GM23338 (cell line): ENCODE measurements around the gene SST. TPM values are rescaled to one million over a fixed set of nuclear protein-coding genes. Genes with fewer than 3 reads are reported as not detected.

ENCODE experiments used
- ATAC-seq: fragments of 200-7000 bp; cut with Tn5 transposase; 3 replicates; pipeline ENCODE4 v1.9.1; 2020
- DNase-seq: peaks from one replicate; pipeline ENCODE4 v3.0.0-alpha.2; 2015; ENCODE audit warnings: low spot score
- H2AFZ ChIP-seq: fragments of 200-600 bp; sonication (generic); 2 replicates; pipeline ENCODE4 v1.8.0; 2016; ENCODE audit warnings: antibody characterized with exemption, mild to moderate bottlenecking, moderate library complexity
- H3F3A ChIP-seq: fragments of 200-600 bp; sonication (generic); replicated peaks from 2 replicates; pipeline ENCODE4 v1.8.0; 2017; ENCODE audit warnings: antibody characterized with exemption, mixed run types, low read depth
- H3K27ac ChIP-seq: fragments of 200-600 bp; sonication (generic); 2 replicates; pipeline ENCODE4 v1.6.1; 2016; ENCODE audit warnings: low read depth
- H3K27me3 ChIP-seq: fragments of 200-600 bp; sonication (generic); 2 replicates; pipeline ENCODE4 v1.8.0; 2016; ENCODE audit warnings: mild to moderate bottlenecking, mixed run types, moderate library complexity; ENCODE audit not compliant: insufficient read depth
- H3K36me3 ChIP-seq: fragments of 200-600 bp; sonication (generic); 2 replicates; pipeline ENCODE4 v1.8.0; 2016; ENCODE audit warnings: mild to moderate bottlenecking; ENCODE audit not compliant: insufficient read depth
- H3K4me1 ChIP-seq: fragments of 200-600 bp; sonication (generic); 2 replicates; pipeline ENCODE4 v1.8.0; 2016; ENCODE audit warnings: mild to moderate bottlenecking, moderate library complexity; ENCODE audit not compliant: insufficient read depth
- H3K4me2 ChIP-seq: fragments of 200-600 bp; sonication (generic); 2 replicates; pipeline ENCODE4 v1.7.1; 2017; ENCODE audit warnings: mixed run types
- H3K4me3 ChIP-seq: fragments of 200-600 bp; sonication (generic); 2 replicates; pipeline ENCODE4 v1.6.1; 2016; ENCODE audit warnings: mixed run types
- H3K79me2 ChIP-seq: fragments of 200-600 bp; sonication (generic); replicated peaks from 2 replicates; pipeline ENCODE4 v1.8.0; 2017; ENCODE audit warnings: mild to moderate bottlenecking; ENCODE audit not compliant: insufficient read depth
- H3K9me2 ChIP-seq: fragments of 200-600 bp; sonication (generic); 2 replicates; pipeline ENCODE4 v1.8.0; 2017; ENCODE audit not compliant: insufficient read depth
- H4K20me1 ChIP-seq: fragments of 200-600 bp; sonication (generic); replicated peaks from 2 replicates; pipeline ENCODE4 v1.8.0; 2017; ENCODE audit warnings: mild to moderate bottlenecking; ENCODE audit not compliant: insufficient read depth
- H3K27ac Mint-ChIP-seq: 2 replicates; pipeline ENCODE4 v1.8.0; 2020; ENCODE audit warnings: inconsistent platforms, mild to moderate bottlenecking, moderate library complexity, mixed read lengths
- H3K27me3 Mint-ChIP-seq: 3 replicates; pipeline ENCODE4 v1.8.0; 2022; ENCODE audit warnings: low read depth, mild to moderate bottlenecking, moderate library complexity, mixed read lengths, inconsistent platforms; ENCODE audit not compliant: insufficient read depth, poor library complexity
- H3K36me3 Mint-ChIP-seq: 3 replicates; pipeline ENCODE4 v1.8.0; 2021; ENCODE audit warnings: low read depth, mild to moderate bottlenecking, inconsistent platforms, moderate library complexity, mixed read lengths
- H3K4me1 Mint-ChIP-seq: 3 replicates; pipeline ENCODE4 v1.8.0; 2020; ENCODE audit warnings: mild to moderate bottlenecking, inconsistent platforms, mixed read lengths
- H3K4me3 Mint-ChIP-seq: 3 replicates; pipeline ENCODE4 v1.8.0; 2021; ENCODE audit warnings: moderate library complexity, mild to moderate bottlenecking, inconsistent platforms, mixed read lengths
- H3K9me3 Mint-ChIP-seq: 3 replicates; pipeline ENCODE4 v1.8.0; 2020; ENCODE audit warnings: moderate library complexity, mild to moderate bottlenecking, inconsistent platforms, mixed read lengths
- CREB1 ChIP-seq: fragments of 250-450 bp; sonication (Bioruptor Pico); IDR thresholded peaks from 2 replicates; pipeline ENCODE4 v1.5.0; 2020; ENCODE audit warnings: low read depth, mild to moderate bottlenecking, moderate library complexity
- ETS1 ChIP-seq: IDR thresholded peaks from 2 replicates; pipeline ENCODE4 v1.6.1; 2016; ENCODE audit warnings: antibody characterized with exemption
- EZH2 ChIP-seq: fragments of 200-600 bp; sonication (generic); IDR thresholded peaks from one replicate; pipeline ENCODE4 v1.8.0; 2017; ENCODE audit warnings: antibody characterized with exemption, mild to moderate bottlenecking, low read depth; ENCODE audit not compliant: unreplicated experiment
- EZH2phosphoT487 ChIP-seq: fragments of 200-600 bp; sonication (generic); IDR thresholded peaks from one replicate; pipeline ENCODE4 v1.8.1; 2018; ENCODE audit warnings: antibody characterized with exemption; ENCODE audit not compliant: unreplicated experiment
- JUNB ChIP-seq: IDR thresholded peaks from one replicate; pipeline ENCODE4 v1.6.1; 2016; ENCODE audit warnings: antibody characterized with exemption; ENCODE audit not compliant: unreplicated experiment
- NANOG ChIP-seq: IDR thresholded peaks from 2 replicates; pipeline ENCODE4 v1.6.1; 2016; ENCODE audit warnings: antibody characterized with exemption, borderline replicate concordance
- POLR2AphosphoS5 ChIP-seq: IDR thresholded peaks from 2 replicates; pipeline ENCODE4 v1.6.1; 2016; ENCODE audit warnings: antibody characterized with exemption, low read depth
- REST ChIP-seq: IDR thresholded peaks from one replicate; pipeline ENCODE4 v1.6.1; 2018; ENCODE audit warnings: antibody characterized with exemption; ENCODE audit not compliant: unreplicated experiment
- STAT1 ChIP-seq: IDR thresholded peaks from one replicate; pipeline ENCODE4 v1.6.1; 2016; ENCODE audit warnings: antibody characterized with exemption; ENCODE audit not compliant: unreplicated experiment
- ZNF114 ChIP-seq: fragments of 250-450 bp; sonication (Bioruptor Pico); IDR thresholded peaks from 2 replicates; pipeline ENCODE4 v1.5.0; 2020; ENCODE audit warnings: mild to moderate bottlenecking, moderate library complexity
- ZNF331 ChIP-seq: fragments of 250-450 bp; sonication (Bioruptor Pico); IDR thresholded peaks from 2 replicates; pipeline ENCODE4 v1.5.0; 2020; ENCODE audit warnings: low read depth, mild to moderate bottlenecking, moderate library complexity
- ZNF462 ChIP-seq: fragments of 250-450 bp; sonication (Bioruptor Pico); IDR thresholded peaks from 2 replicates; pipeline ENCODE4 v1.5.0; 2020; ENCODE audit warnings: mild to moderate bottlenecking, moderate library complexity
- polyA plus RNA-seq: library from polyadenylated mRNA; unstranded; fragments of >200 nt; fragmentation: Nextera tagmentation; extraction: Ambion mirVana; gene quantifications from 2 replicates; pipeline ENCODE4 v1.2.1, GENCODE V29; 2016
- total RNA-seq: library from RNA; depleted of rRNA; stranded (reverse); fragments of >200 nt; shearing (Covaris generic); gene quantifications from 2 replicates; pipeline ENCODE4 v1.2.3, GENCODE V29; 2014
- TF ChIP-seq, protein P1 (sequence below), 2 experiments: fragments of 200-600 bp in 1 of 2; sonication (generic) in 1 of 2; conservative IDR thresholded peaks; 2 replicates each; pipeline versions ENCODE4 v1.5.1 to v1.6.1; 2016 to 2017; ENCODE audit warnings: antibody characterized with exemption in 2 of 2, low read depth in 2 of 2, mild to moderate bottlenecking in 2 of 2, moderate library complexity in 1 of 2

Gene SST
- total and polyA plus RNA-seq, 2 experiments from 2014 or later: 3.9 TPM; not detected in 1

DNA sequence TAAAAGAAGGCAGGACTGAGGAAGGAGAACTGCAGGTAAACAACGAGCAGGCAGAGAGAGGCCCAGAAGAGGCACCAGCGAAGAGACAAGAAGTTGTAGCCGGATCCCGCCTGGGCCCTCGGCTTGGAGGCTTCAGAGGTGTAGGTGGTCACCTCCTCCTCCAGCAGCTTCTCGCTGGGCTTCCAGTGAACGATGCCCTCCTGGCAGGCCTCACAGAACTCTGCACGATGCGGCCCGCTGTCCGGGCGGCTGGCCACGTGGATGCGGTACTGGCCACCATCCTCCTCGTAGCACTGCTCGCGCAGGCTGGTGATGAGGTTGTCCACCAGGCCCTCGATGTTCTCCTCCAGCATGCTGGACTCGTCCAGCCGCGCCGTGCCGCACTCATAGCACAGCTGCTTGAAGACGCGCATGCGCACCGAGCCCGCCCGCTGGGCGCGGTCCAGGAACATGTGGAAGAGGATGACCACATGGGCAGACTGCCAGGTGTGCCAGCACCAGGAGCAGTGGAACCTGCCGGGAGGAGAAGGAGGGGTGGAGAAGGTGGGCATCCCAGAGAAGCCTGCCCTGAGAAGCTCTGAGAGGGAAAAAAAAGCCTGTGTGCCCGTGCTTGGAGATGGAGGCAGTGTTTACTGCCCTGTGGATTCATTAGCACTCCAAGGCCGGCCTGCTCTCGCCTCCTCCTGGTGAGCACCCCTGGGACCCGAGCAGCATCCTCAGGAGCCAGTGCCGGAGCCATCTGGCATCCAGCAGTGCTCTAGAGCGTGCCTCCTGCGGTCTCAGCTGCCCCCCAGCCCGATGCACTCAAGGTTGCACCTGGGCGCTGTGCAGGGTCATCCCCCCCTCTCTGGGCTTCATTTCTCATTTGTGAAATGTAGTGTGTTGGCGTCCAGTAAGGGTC is 28.6 kb upstream of the SST start:
- Histone ChIP-seq H3K79me2 (no peaks in the 10 kb centered on the region), H3K27ac (no peak overlapping the region), H3K36me3 (no peaks in the 10 kb centered on the region), H3K9me2 (no peaks in the 10 kb centered on the region), H3K27me3 (no peaks in the 10 kb centered on the region), H3K4me2 (no peak overlapping the region), H4K20me1 (no peaks in the 10 kb centered on the region), H3K4me3 (no peak overlapping the region), H3F3A (no peaks in the 10 kb centered on the region), H2AFZ (no peak overlapping the region), H3K4me1 (no peaks in the 10 kb centered on the region)
- Mint-ChIP-seq H3K9me3 (no peaks in the 10 kb centered on the region), H3K4me3 (no peak overlapping the region), H3K36me3 (no peaks in the 10 kb centered on the region), H3K4me1 (no peaks in the 10 kb centered on the region), H3K27ac (no peak overlapping the region), H3K27me3 (no peaks in the 10 kb centered on the region)
- ATAC-seq: no peak
- TF ChIP-seq ZNF331: no peak
- TF ChIP-seq EZH2phosphoT487: no peak
- no peak for TF ChIP-seq ZNF462 (CRISPR knock-in tag)
- TF ChIP-seq REST: no peak
- TF ChIP-seq, protein P1, sequence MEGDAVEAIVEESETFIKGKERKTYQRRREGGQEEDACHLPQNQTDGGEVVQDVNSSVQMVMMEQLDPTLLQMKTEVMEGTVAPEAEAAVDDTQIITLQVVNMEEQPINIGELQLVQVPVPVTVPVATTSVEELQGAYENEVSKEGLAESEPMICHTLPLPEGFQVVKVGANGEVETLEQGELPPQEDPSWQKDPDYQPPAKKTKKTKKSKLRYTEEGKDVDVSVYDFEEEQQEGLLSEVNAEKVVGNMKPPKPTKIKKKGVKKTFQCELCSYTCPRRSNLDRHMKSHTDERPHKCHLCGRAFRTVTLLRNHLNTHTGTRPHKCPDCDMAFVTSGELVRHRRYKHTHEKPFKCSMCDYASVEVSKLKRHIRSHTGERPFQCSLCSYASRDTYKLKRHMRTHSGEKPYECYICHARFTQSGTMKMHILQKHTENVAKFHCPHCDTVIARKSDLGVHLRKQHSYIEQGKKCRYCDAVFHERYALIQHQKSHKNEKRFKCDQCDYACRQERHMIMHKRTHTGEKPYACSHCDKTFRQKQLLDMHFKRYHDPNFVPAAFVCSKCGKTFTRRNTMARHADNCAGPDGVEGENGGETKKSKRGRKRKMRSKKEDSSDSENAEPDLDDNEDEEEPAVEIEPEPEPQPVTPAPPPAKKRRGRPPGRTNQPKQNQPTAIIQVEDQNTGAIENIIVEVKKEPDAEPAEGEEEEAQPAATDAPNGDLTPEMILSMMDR (conservative IDR thresholded peaks at IDR 0.05; ENCODE audit: low read depth in 2 of 2): no peak
- TF ChIP-seq NANOG: no peak
- TF ChIP-seq CREB1 (CRISPR knock-in tag): no peak
- no peak for TF ChIP-seq POLR2AphosphoS5
- no peak for TF ChIP-seq ETS1
- TF ChIP-seq EZH2: no peak
- TF ChIP-seq STAT1: no peak
- TF ChIP-seq ZNF114 (CRISPR knock-in tag): no peak
- TF ChIP-seq JUNB: no peak
- no peak for DNase-seq
